CD4-positive, alpha-beta T cell treated with Interleukin-10 for 1 hour (primary cell): ENCODE data around the gene BAZ2A.
"Not testable (repeated sequence)": the region's sequence is repeated elsewhere in the genome, so short reads cannot be mapped to it uniquely, and the experiment has no call there.

Experiments
- DNase-seq: peaks from one replicate; pipeline ENCODE4 v3.0.0-alpha.2; 2020

Gene BAZ2A

GRCh38 chr12:56630180-56630632 is at the start of gene BAZ2A:
TSS of gene BAZ2A (minus strand) at chr12:56630326. CDS start at chr12:56617530, 12,796 bp downstream.
- DNase-seq: peak; percentile 86

DNA sequence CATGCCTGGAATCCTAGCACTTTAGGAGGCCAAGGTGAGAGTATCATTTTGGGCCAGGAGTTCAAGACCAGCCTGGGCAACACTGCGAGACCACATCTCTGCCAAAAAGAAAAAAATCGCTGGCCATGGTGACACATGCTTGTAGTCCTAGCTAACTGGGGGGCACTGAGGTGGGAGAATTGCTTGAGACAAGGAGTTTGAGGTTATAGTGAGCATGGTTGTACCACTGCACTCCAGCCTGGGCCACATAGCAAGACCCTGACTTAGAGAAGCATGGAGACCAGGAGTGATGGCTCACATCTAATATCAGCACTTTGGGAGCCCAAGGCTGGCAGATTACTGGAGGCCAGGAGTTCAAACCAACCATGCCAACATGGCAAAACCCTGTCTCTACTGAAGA is 48.7 kb upstream of the BAZ2A start:
- no peak for DNase-seq

- no peak for DNase-seq
Observed at GRCh38 chr12:56677680-56678079, 47.6 kb upstream of the BAZ2A start.

DNA sequence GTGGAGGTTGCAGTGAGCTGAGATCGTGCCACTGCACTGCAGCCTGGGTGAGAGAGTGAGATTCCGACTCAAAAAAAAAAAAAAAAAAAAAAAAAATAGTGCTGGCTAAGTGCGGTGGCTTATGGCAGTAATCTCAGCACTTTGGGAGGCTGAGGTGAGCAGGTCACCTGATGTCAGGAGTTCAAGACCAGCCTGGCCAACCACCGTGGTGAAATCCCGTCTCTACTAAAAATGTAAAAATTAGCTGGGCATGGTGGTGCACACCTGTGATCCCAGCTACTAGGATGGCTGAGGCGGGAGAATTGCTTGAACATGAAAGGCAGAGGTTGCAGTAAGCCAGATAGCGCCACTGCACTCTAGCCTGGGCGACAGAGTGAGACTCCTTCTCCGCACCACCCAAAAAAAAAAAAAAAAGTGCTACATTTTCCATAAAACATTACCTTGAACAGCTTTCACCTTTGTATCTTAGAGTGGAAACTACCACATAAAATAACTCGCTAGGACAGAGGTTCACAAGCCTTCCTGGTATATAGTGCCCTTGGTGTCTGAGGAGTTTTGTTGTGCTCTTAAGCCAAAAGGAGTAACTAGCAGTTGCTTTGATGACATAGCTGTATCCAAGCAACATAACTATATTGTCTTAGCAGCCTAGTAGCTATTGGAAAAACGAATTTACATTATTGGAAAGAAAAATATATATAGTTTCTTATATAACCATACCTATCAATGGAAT is 46.9 kb upstream of the BAZ2A start:
- no peak for DNase-seq

DNA sequence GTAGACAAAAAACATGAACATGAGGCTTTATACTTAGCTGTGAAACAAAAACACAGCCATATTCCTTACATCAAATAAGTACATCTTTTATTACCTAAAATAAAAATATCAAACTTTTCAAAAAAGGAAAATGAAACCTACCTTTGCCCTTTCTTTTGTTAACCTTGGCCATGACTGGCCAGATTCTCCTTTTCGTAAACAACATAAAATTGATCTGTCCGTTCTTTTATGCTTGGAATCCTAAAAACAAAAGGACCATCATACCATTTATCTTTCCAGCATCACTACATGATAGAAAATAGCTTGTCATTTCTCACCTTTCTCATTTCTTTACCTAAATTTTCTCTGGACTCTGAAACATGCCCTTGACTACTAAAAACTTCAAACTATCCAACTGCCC is 41.5 kb upstream of the BAZ2A start:
- no peak for DNase-seq

DNA sequence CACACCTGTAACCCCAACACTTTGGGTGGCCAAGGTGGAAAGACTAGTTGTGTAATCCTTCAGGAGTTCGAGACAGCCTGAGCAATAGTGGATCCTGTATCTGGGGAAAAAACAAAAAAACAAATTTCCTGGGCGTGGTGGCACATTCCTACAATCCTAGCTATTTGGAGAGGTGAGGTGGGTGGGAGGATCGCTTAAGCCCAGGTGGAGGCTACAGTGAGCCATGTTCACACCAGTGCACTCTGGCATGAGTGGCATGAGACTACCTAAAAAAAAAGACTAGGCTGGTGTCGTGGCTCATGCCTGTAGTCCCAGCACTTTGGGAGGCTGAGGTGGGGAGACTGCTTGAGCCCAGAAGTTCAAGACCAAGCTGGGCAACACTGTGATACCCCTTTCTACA is 40.7 kb upstream of the BAZ2A start:
- no peak for DNase-seq

DNA sequence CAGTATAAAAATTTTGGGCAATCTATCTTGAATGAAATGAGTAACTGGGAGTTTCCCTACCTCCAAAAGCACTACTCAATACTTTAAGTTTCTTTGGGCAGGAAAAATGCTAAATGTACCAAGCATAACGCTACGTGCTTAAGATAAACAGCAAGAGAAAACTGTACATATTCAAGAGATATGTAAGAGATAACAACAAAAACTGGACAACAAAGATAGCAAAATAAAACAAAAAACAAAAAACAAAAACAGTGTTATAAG is 38.0 kb upstream of the BAZ2A start:
- no peak for DNase-seq

DNA sequence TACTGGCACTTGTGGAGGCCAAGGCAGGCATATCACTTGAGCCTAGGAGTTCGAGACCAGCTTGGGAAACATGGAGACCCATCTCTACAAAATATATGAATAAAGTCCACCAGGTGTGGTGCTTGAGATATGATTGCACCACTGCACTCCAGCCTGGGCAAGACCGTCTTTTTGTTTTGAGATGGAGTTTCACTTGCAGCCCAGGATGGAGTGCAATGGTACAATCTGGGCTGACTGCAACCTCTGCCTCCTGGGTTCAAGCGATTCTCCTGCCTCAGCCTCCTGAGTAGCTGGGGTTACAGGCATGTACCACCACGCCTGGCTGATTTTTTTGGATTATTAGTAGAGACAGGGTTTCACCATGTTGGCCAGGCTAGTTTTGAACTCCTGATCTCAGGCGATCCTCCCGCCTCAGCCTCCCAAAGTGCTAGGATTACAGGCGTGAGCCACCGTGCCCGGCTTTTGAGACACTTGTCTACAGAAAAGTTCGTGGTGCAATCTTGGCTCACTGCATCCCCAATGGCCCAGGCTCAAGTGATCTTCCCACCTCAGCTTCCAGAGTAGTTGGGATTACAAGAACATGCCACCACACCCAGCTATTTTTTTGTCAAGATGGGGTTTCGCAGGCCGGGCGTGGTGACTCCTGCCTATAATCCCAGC is 32.0 kb upstream of the BAZ2A start:
- no peak for DNase-seq

- no peak for DNase-seq
Observed at GRCh38 chr12:56661560-56661959, 31.4 kb upstream of the BAZ2A start.

DNA sequence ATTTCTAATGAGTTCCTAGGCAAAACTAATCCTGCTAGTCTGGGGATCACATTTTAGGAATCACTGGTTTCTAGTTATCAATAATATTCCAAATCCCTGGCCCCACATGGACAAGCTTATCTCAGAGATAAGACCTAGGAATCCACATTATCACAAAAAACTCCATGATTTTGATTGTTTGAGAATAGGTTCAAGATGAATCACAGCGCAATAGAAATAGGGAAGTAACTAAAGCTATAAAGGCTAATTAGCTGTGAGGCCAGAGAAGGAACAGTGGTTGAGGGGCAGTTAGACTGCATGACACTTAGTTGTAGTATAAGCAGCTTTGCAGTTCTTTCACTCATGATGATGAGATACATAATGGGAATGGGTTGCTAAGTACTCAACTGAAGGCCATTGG is 28.8 kb upstream of the BAZ2A start:
- no peak for DNase-seq

GRCh38 chr12:56657416-56658379 is 27.6 kb upstream of the BAZ2A start:
- no peak for DNase-seq

GRCh38 chr12:56653781-56654180 is 23.7 kb upstream of the BAZ2A start:
- not testable (repeated sequence) for DNase-seq

DNA sequence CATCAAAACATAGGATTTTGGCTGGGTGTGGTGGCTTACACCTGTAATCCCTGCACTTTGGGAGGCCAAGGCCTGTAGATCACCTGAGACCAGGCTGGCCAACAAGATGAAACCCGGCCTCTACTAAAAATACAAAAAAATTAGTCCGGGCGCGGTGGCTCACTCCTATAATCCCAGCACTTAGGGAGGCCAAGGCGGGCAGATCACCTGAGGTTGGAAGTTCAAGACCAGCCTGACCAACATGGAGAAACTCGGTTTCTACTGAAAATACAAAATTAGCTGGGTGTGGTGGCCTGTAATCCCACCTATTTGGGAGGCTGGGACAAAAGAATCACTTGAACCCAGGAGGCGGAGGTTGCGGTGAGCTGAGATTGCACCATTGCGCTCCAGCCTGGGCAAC is 17.9 kb upstream of the BAZ2A start:
- DNase-seq: not testable (repeated sequence)

GRCh38 chr12:56645717-56646446 is 15.8 kb upstream of the BAZ2A start, which contains the start of gene ATP5F1B:
TSS of gene ATP5F1B (minus strand) at chr12:56645984. CDS start at chr12:56645963, 21 bp downstream.
- DNase-seq: peak; percentile 97

GRCh38 chr12:56645201-56645716 is 15.1 kb upstream of the BAZ2A start:
- no peak for DNase-seq

DNA sequence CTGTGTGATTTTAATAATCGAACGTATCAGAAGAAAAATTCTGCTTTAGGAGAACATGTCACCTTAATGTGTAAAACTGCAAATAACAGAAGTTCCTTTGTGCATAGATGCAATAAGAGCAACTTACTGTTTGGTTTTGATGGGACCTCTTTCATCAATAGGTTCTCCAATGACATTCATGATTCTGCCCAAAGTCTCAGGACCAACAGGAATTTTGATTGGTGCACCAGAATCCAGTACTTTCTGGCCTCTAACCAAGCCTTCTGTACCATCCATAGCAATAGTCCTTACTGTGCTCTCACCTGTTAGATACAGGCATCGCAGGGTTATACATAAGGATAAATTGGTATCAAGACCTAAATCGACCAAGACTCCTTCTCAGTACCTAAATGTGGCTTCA is 14.5 kb upstream of the BAZ2A start:
- DNase-seq: no peak

DNA sequence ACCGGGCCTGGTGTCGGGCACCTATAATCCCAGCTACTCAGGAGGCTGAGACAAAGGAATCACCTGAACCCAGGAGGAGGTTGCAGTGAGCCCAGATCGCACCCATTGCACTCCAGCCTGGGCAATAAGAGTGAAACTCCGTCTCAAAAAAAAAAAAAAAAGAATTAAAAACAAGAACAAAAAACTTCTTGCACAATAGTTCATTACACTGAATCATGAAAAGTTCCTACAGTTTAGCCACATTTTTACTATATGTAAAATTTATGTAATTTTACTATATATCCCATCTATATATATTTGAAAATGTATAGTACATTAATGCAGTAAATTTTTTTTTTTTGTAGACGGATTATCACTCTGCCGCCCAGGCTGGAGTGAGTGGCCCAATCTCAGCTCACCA is 11.1 kb upstream of the BAZ2A start:
- no peak for DNase-seq

DNA sequence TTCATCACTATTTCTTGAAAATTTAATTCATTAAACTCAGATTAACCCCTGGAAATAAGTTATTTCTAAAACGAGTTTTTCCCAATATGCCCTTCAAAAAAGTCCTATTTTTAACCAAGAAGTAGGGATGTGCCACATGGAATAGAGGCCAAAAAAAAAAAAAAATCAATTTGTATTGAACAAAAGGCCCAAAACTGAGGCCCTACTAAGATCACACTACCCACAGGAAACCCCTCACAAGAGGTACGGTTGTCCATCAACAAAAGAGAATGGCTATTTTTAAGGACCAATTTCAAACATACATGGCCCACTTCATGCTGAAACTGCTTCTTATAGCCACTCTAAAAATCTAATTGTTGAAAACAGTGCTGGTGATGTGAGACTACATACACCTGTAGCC is 7.5 kb upstream of the BAZ2A start:
- DNase-seq: no peak

- DNase-seq: peak; percentile 96
Observed at GRCh38 chr12:56636675-56637540, 6.8 kb upstream of the BAZ2A start.

DNA sequence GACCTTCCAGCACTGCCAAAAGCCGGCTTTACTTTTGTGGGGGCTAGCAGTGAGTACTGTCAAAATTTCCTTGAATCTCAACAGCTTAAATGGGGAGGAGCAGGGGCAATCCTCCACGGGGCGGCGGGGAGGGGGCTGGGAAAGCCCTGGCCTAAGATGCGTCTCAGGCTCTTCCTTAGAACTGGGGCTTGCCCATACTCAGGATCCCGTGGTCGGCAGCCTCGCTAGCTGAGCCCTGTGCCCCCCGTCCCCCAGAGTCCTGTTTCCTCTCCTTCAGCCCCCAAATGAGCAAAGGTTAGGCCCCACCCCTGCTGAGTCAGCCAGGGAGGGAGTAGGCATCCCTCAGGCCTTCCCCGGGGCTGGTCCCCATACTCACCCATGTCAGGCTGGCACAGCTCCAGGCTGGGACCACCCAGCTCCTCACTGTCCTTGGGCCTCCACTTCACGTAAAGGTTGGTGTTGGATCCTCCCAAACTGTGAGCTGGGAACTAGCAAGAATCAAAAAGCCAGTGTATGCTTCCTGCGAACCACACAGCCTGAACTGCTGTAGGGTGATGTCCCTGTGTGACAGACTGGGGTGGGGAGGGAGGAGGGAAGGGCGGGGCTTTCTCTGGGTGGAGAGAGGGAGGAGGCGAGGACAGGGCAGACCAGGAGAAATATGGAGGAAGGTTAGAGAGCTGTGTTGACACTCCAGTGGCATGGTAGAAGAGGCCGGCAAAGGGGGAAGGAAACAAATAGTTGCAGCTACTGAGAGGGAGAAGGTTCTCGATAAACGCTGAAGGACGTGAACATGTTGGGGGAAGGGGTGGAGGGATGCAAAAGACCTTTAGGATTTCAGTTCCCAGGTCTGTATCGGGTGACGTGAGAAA is 5.9 kb upstream of the BAZ2A start:
- DNase-seq: peak; percentile 87
